Transverse colon (tissue), 4 donors: ENCODE data around the gene PEAR1.

Experiments used
- POLR2A ChIP-seq: fragments of 450-650 bp; IDR thresholded peaks from one replicate; pipeline ENCODE4 v1.6.1; 2016; ENCODE audit warnings: antibody characterized with exemption, mild to moderate bottlenecking, moderate library complexity
- POLR2AphosphoS5 ChIP-seq, 3 donors: sonication (generic); formaldehyde crosslinking; IDR thresholded peaks; one replicate each; pipeline ENCODE4 v1.6.1; 2016; ENCODE audit warnings: antibody characterized with exemption in 3 of 3
- TF ChIP-seq, protein P1 (sequence below), 5 experiments: fragments of 200-600 bp in 3 of 5; fragments of 450-650 bp in 2 of 5; sonication (generic) in 3 of 5; IDR thresholded peaks; 1 replicate in 2 of 5; 2 replicates in 3 of 5; pipeline ENCODE4 v1.5.1; 2016 to 2017; ENCODE audit warnings: antibody characterized with exemption in 5 of 5, inconsistent platforms in 3 of 5, mild to moderate bottlenecking in 2 of 5, moderate library complexity in 1 of 5

GRCh38 chr1:156895927-156896326, 2.4 kb downstream of the PEAR1 start:
- TF ChIP-seq, protein P1, sequence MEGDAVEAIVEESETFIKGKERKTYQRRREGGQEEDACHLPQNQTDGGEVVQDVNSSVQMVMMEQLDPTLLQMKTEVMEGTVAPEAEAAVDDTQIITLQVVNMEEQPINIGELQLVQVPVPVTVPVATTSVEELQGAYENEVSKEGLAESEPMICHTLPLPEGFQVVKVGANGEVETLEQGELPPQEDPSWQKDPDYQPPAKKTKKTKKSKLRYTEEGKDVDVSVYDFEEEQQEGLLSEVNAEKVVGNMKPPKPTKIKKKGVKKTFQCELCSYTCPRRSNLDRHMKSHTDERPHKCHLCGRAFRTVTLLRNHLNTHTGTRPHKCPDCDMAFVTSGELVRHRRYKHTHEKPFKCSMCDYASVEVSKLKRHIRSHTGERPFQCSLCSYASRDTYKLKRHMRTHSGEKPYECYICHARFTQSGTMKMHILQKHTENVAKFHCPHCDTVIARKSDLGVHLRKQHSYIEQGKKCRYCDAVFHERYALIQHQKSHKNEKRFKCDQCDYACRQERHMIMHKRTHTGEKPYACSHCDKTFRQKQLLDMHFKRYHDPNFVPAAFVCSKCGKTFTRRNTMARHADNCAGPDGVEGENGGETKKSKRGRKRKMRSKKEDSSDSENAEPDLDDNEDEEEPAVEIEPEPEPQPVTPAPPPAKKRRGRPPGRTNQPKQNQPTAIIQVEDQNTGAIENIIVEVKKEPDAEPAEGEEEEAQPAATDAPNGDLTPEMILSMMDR (IDR thresholded peaks at IDR 0.05), result no peak
- no peak for TF ChIP-seq POLR2A
- no peak for TF ChIP-seq POLR2AphosphoS5 (IDR thresholded peaks at IDR 0.05)
